ENCODE measurements around the gene IL1R2. TPM values are rescaled to one million over a fixed set of nuclear protein-coding genes. Genes with fewer than 3 reads are reported as not detected.

The IL1R2 gene
- total and polyA plus RNA-seq, 2 of the 13 experiments (the other 11 are each of a cell fraction or from before 2014, with no cell fraction given) = 3.6 to 7.3 TPM

DNA sequence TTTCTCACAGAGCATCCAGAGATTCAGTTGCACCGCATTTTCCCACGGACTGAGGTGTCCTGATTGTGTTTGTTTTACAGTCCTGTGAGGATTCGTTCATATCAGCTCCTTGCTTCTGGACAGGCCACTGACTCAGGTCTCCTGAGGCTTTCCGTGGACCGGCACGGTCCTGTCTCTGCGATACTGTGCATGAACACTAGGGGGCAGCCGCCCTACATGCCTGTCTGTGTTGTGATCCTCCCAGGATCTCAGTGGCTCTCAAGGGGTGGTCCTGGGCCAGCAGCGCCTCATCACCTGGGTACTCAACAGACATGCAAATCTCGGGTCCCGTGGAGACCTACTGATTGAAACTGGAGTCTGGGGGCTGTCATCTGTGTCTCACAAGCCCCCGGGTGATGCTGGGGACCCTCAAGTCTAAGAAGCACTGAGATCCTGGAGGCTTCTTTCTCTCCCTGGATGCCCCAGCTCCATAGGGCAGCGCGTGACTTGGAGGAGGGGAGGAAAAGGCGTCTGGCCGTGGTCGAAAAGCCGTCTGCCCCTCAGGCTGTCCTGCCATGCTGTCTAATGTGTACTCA is 28.9 kb downstream of the IL1R2 start (continued):
- TF ChIP-seq NR2F6 (IDR thresholded peaks at IDR 0.05) (no peak), NR2F6 (CRISPR knock-in tag; IDR thresholded peaks at IDR 0.05) (peak; percentile 57; the same call in 1 of the 2 replicates), HIC2 (CRISPR knock-in tag; IDR thresholded peaks at IDR 0.05; ENCODE audit: low read depth) (0 out of 2 replicates have a peak, but pooled peaks have one; percentile 38), ZNF136 (CRISPR knock-in tag; IDR thresholded peaks at IDR 0.05; ENCODE audit: low read depth) (peak; percentile 88; the same call in 1 of the 2 replicates), HIVEP1 (CRISPR knock-in tag; IDR thresholded peaks at IDR 0.05) (0 out of 2 replicates have a peak, but pooled peaks have one; percentile 45), ZNF160 (CRISPR knock-in tag; IDR thresholded peaks at IDR 0.05) (peak; percentile 61; the same call in 1 of the 2 replicates), ATF4 (CRISPR knock-in tag; IDR thresholded peaks at IDR 0.05) (no peak), HMG20B (CRISPR knock-in tag; conservative IDR thresholded peaks at IDR 0.05) (0 out of 2 replicates have a peak, but pooled peaks have one; percentile 12), SOX13 (IDR thresholded peaks at IDR 0.05) (no peak), SOX13 (CRISPR knock-in tag; conservative IDR thresholded peaks at IDR 0.05 in 1 of 2, IDR thresholded peaks at IDR 0.05 in 1 of 2) (peak in 1 of 2 experiments; percentile 54; a peak in 2 of 4 replicates), ZMYM2 (CRISPR knock-in tag; IDR thresholded peaks at IDR 0.05) (0 out of 2 replicates have a peak, but pooled peaks have one; percentile 34), STAG1 (CRISPR knock-in tag; IDR thresholded peaks at IDR 0.05) (peak; percentile 100), ZNF614 (CRISPR knock-in tag; IDR thresholded peaks at IDR 0.05; ENCODE audit: borderline replicate concordance) (0 out of 2 replicates have a peak, but pooled peaks have one; percentile 47), ZNF709 (CRISPR knock-in tag; IDR thresholded peaks at IDR 0.05) (no peak), AKNA (CRISPR knock-in tag; IDR thresholded peaks at IDR 0.05; ENCODE audit: borderline replicate concordance) (no peak), ADNP (CRISPR knock-in tag; IDR thresholded peaks at IDR 0.05) (peak; percentile 3; the same call in 1 of the 2 replicates), SIX4 (CRISPR knock-in tag; IDR thresholded peaks at IDR 0.05) (peak; percentile 24; the same call in 1 of the 2 replicates), KLF16 (CRISPR knock-in tag; IDR thresholded peaks at IDR 0.05) (peak in 1 of 2 experiments; percentile 43; a peak in 1 of 4 replicates), ARNT2 (CRISPR knock-in tag; IDR thresholded peaks at IDR 0.05; ENCODE audit: low read depth) (peak; percentile 66; the same call in 1 of the 2 replicates), FOXK1 (CRISPR knock-in tag; IDR thresholded peaks at IDR 0.05; ENCODE audit: borderline replicate concordance, low read depth) (no peak), U2AF2 (IDR thresholded peaks at IDR 0.05; ENCODE audit: low read depth, low read length) (no peak), ZMYM3 (CRISPR knock-in tag; IDR thresholded peaks at IDR 0.05) (peak; percentile 48; the same call in 1 of the 2 replicates), ELF3 (CRISPR knock-in tag; IDR thresholded peaks at IDR 0.05) (peak; percentile 74; the same call in 1 of the 2 replicates)
